Liver (tissue), 3 donors: Measurements from ENCODE around the gene ARFIP1.

ENCODE experiments used
- CTCF ChIP-seq: fragments of 150-350 bp; IDR thresholded peaks from 2 replicates; pipeline ENCODE4 v1.5.1; 2017; ENCODE audit warnings: improper control_type of control experiment, low read depth, low read length; ENCODE audit not compliant: missing input control
- MAX ChIP-seq: IDR thresholded peaks from 2 replicates; pipeline ENCODE4 v1.6.1; 2016; ENCODE audit warnings: antibody characterized with exemption
- SP1 ChIP-seq: IDR thresholded peaks from 2 replicates; pipeline ENCODE4 v1.6.1; 2018; ENCODE audit warnings: antibody characterized with exemption, mild to moderate bottlenecking
- donor health status: healthy.
- donor health status: healthy.

GRCh38 chr4:152898606-152899005 lies 118.9 kb downstream of the ARFIP1 start:
- TF ChIP-seq CTCF (no peak), MAX (no peak), SP1 (no peak)
